HEK293 (cell line): Measurements from ENCODE around the gene HOXC5.

Experiments
- BCL11A ChIP-seq: fragments of 450-650 bp; formaldehyde crosslinking; IDR thresholded peaks from 2 replicates; pipeline ENCODE4 v1.5.1; 2016; ENCODE audit warnings: low read depth, missing biosample characterization, missing genetic modification characterization
- GLI2 ChIP-seq: fragments of 450-650 bp; formaldehyde crosslinking; IDR thresholded peaks from 2 replicates; pipeline ENCODE4; 2017; ENCODE audit warnings: missing biosample characterization, missing genetic modification characterization, low read depth, borderline replicate concordance
- GLIS2 ChIP-seq: fragments of 450-650 bp; formaldehyde crosslinking; IDR thresholded peaks from 2 replicates; pipeline ENCODE4 v1.5.1; 2016; ENCODE audit warnings: missing biosample characterization, missing genetic modification characterization
- KLF1 ChIP-seq: fragments of 450-650 bp; formaldehyde crosslinking; IDR thresholded peaks from 2 replicates; pipeline ENCODE4 v1.5.1; 2016; ENCODE audit warnings: missing biosample characterization, missing genetic modification characterization
- MYNN ChIP-seq: fragments of 450-650 bp; formaldehyde crosslinking; IDR thresholded peaks from 2 replicates; pipeline ENCODE4 v1.5.1; 2016; ENCODE audit warnings: missing biosample characterization, missing genetic modification characterization, borderline replicate concordance
- SCRT2 ChIP-seq: fragments of 450-650 bp; formaldehyde crosslinking; IDR thresholded peaks from 2 replicates; pipeline ENCODE4 v1.5.1; 2016; ENCODE audit warnings: missing biosample characterization, missing genetic modification characterization
- SETDB1 ChIP-seq: IDR thresholded peaks from one replicate; pipeline ENCODE4 v1.6.1; 2017; ENCODE audit warnings: mild to moderate bottlenecking, low read length, moderate library complexity, mixed read lengths; ENCODE audit not compliant: insufficient read length
- SP3 ChIP-seq: fragments of 450-650 bp; formaldehyde crosslinking; IDR thresholded peaks from 2 replicates; pipeline ENCODE4 v1.5.1; 2016; ENCODE audit warnings: missing biosample characterization, missing genetic modification characterization
- WT1 ChIP-seq: fragments of 450-650 bp; formaldehyde crosslinking; IDR thresholded peaks from 2 replicates; pipeline ENCODE4 v1.5.1; 2016; ENCODE audit warnings: missing biosample characterization, missing genetic modification characterization
- ZBTB17 ChIP-seq: fragments of 450-650 bp; formaldehyde crosslinking; IDR thresholded peaks from 2 replicates; pipeline ENCODE4 v1.5.1; 2016; ENCODE audit warnings: missing biosample characterization, missing genetic modification characterization
- ZBTB21 ChIP-seq: fragments of 450-650 bp; formaldehyde crosslinking; IDR thresholded peaks from 2 replicates; pipeline ENCODE4 v1.5.1; 2017; ENCODE audit warnings: missing biosample characterization, missing genetic modification characterization
- ZBTB48 ChIP-seq: fragments of 450-650 bp; formaldehyde crosslinking; IDR thresholded peaks from 2 replicates; pipeline ENCODE4 v1.5.1; 2016; ENCODE audit warnings: missing biosample characterization, missing genetic modification characterization
- ZFHX2 ChIP-seq: fragments of 450-650 bp; formaldehyde crosslinking; conservative IDR thresholded peaks from 2 replicates; pipeline ENCODE4 v1.5.1; 2016; ENCODE audit warnings: missing biosample characterization, missing genetic modification characterization
- ZNF19 ChIP-seq: fragments of 450-650 bp; formaldehyde crosslinking; IDR thresholded peaks from 2 replicates; pipeline ENCODE4; 2016; ENCODE audit warnings: missing biosample characterization, missing genetic modification characterization, low read depth
- ZNF23 ChIP-seq: fragments of 450-650 bp; formaldehyde crosslinking; IDR thresholded peaks from 2 replicates; pipeline ENCODE4 v1.5.1; 2016; ENCODE audit warnings: missing biosample characterization, missing genetic modification characterization, borderline replicate concordance
- ZNF292 ChIP-seq: fragments of 450-650 bp; formaldehyde crosslinking; IDR thresholded peaks from 2 replicates; pipeline ENCODE4 v1.5.1; 2016; ENCODE audit warnings: low read depth, missing biosample characterization, missing genetic modification characterization, borderline replicate concordance
- ZNF501 ChIP-seq: fragments of 450-650 bp; formaldehyde crosslinking; IDR thresholded peaks from 2 replicates; pipeline ENCODE4 v1.5.1; 2016; ENCODE audit warnings: missing biosample characterization, missing genetic modification characterization
- ZNF521 ChIP-seq: fragments of 450-650 bp; formaldehyde crosslinking; IDR thresholded peaks from 2 replicates; pipeline ENCODE4 v1.5.1; 2017; ENCODE audit warnings: missing biosample characterization, mild to moderate bottlenecking, missing genetic modification characterization
- ZNF530 ChIP-seq: fragments of 450-650 bp; formaldehyde crosslinking; IDR thresholded peaks from 2 replicates; pipeline ENCODE4 v1.5.1; 2016; ENCODE audit warnings: low read depth, missing biosample characterization, missing genetic modification characterization
- ZNF707 ChIP-seq: fragments of 450-650 bp; formaldehyde crosslinking; IDR thresholded peaks from 2 replicates; pipeline ENCODE4 v1.5.1; 2016; ENCODE audit warnings: missing biosample characterization, missing genetic modification characterization
- TF ChIP-seq, protein P1 (sequence below): sonication (generic); formaldehyde crosslinking; IDR thresholded peaks from 2 replicates; pipeline ENCODE4 v1.8.1; 2022; ENCODE audit warnings: mild to moderate bottlenecking, moderate library complexity, missing genetic modification reagents
- TF ChIP-seq, protein P2 (sequence below): fragments of 450-650 bp; formaldehyde crosslinking; IDR thresholded peaks from 2 replicates; pipeline ENCODE4 v1.5.1; 2016; ENCODE audit warnings: missing biosample characterization, missing genetic modification characterization
- TF ChIP-seq, protein P3 (sequence below): fragments of 450-650 bp; formaldehyde crosslinking; IDR thresholded peaks from 2 replicates; pipeline ENCODE4 v1.5.1; 2016; ENCODE audit warnings: missing biosample characterization, missing genetic modification characterization
- TF ChIP-seq, protein P4 (sequence below): fragments of 450-650 bp; formaldehyde crosslinking; IDR thresholded peaks from 2 replicates; pipeline ENCODE4 v1.5.1; 2016; ENCODE audit warnings: missing biosample characterization, missing genetic modification characterization
- TF ChIP-seq, protein P5 (sequence below): IDR thresholded peaks from 2 replicates; pipeline ENCODE4 v1.6.1; 2011; ENCODE audit warnings: mild to moderate bottlenecking, low read depth, low read length, borderline replicate concordance
- TF ChIP-seq, protein P6 (sequence below): fragments of 450-650 bp; formaldehyde crosslinking; IDR thresholded peaks from 2 replicates; pipeline ENCODE4 v1.5.1; 2016; ENCODE audit warnings: missing biosample characterization, missing genetic modification characterization
- TF ChIP-seq, protein P7 (sequence below): fragments of 450-650 bp; formaldehyde crosslinking; IDR thresholded peaks from 2 replicates; pipeline ENCODE4 v1.5.1; 2016; ENCODE audit warnings: missing biosample characterization, missing genetic modification characterization

Gene HOXC5

DNA sequence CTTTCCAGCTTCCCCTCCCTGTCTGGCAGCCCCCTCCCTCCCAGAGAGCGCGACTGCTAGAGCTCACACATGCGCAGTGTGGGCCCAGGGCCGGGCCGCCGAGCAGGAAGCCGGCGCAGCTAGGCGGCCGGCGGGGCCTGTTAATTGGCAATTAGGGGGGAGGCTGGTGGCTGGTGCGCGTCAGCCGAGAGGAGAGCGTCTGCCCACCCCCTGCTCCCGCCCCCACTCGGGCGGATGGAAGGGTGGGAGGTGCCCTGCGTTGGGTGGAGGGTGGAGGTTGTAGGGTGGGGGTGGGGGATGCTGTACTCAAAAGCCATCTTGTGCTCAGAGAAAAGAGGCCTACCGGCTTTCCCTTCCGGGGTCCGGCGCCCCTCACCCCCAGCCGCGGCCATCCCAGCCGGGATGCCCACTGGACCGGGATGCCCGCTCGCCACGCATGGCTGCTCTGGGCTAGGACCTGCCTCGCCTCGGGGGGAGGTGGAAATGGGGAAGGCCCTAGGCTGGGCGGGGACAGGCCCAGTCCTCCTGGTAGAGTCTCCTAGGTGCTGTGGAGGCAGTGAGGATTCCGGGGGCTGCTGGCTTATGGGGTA lies 14.9 kb upstream of the HOXC5 start (continued):
- peak; percentile 98 for TF ChIP-seq GLIS2 (tag by site-specific recombination)
- peak; percentile 96 for TF ChIP-seq ZFHX2 (tag by site-specific recombination)
- no peak for TF ChIP-seq ZNF521 (tag by site-specific recombination)
- TF ChIP-seq SCRT2, result no peak
- TF ChIP-seq ZNF707 (tag by site-specific recombination), result no peak
- peak; percentile 91 for TF ChIP-seq KLF1
- TF ChIP-seq, protein P1, sequence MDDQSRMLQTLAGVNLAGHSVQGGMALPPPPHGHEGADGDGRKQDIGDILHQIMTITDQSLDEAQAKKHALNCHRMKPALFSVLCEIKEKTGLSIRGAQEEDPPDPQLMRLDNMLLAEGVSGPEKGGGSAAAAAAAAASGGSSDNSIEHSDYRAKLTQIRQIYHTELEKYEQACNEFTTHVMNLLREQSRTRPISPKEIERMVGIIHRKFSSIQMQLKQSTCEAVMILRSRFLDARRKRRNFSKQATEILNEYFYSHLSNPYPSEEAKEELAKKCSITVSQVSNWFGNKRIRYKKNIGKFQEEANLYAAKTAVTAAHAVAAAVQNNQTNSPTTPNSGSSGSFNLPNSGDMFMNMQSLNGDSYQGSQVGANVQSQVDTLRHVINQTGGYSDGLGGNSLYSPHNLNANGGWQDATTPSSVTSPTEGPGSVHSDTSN (CRISPR knock-in tag), result 0 out of 2 replicates have a peak, but pooled peaks have one; percentile 46
- no peak; the same call in 1 of the 2 replicates for TF ChIP-seq MYNN (tag by site-specific recombination)
- TF ChIP-seq ZBTB17, result 0 out of 2 replicates have a peak, but pooled peaks have one; percentile 58
- TF ChIP-seq ZBTB21 (tag by site-specific recombination), result 0 out of 2 replicates have a peak, but pooled peaks have one; percentile 16
- no peak for TF ChIP-seq SETDB1
- TF ChIP-seq BCL11A (tag by site-specific recombination), result peak; percentile 71
- TF ChIP-seq WT1 (tag by site-specific recombination), result peak; percentile 75
- TF ChIP-seq ZNF292 (tag by site-specific recombination), result no peak
- TF ChIP-seq ZNF19, result no peak
- TF ChIP-seq SP3 (tag by site-specific recombination), result peak; percentile 93
- TF ChIP-seq, protein P2, sequence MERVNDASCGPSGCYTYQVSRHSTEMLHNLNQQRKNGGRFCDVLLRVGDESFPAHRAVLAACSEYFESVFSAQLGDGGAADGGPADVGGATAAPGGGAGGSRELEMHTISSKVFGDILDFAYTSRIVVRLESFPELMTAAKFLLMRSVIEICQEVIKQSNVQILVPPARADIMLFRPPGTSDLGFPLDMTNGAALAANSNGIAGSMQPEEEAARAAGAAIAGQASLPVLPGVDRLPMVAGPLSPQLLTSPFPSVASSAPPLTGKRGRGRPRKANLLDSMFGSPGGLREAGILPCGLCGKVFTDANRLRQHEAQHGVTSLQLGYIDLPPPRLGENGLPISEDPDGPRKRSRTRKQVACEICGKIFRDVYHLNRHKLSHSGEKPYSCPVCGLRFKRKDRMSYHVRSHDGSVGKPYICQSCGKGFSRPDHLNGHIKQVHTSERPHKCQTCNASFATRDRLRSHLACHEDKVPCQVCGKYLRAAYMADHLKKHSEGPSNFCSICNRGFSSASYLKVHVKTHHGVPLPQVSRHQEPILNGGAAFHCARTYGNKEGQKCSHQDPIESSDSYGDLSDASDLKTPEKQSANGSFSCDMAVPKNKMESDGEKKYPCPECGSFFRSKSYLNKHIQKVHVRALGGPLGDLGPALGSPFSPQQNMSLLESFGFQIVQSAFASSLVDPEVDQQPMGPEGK (tag by site-specific recombination), result peak; percentile 95
- TF ChIP-seq, protein P3, sequence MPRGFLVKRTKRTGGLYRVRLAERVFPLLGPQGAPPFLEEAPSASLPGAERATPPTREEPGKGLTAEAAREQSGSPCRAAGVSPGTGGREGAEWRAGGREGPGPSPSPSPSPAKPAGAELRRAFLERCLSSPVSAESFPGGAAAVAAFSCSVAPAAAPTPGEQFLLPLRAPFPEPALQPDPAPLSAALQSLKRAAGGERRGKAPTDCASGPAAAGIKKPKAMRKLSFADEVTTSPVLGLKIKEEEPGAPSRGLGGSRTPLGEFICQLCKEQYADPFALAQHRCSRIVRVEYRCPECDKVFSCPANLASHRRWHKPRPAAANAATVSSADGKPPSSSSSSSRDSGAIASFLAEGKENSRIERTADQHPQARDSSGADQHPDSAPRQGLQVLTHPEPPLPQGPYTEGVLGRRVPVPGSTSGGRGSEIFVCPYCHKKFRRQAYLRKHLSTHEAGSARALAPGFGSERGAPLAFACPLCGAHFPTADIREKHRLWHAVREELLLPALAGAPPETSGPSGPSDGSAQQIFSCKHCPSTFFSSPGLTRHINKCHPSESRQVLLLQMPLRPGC (tag by site-specific recombination), result peak; percentile 6; the same call in 1 of the 2 replicates
- no peak; the same call in 1 of the 2 replicates for TF ChIP-seq ZBTB48 (tag by site-specific recombination)
- no peak for TF ChIP-seq ZNF501 (tag by site-specific recombination)
- TF ChIP-seq GLI2 (tag by site-specific recombination), result no peak
- TF ChIP-seq, protein P4, sequence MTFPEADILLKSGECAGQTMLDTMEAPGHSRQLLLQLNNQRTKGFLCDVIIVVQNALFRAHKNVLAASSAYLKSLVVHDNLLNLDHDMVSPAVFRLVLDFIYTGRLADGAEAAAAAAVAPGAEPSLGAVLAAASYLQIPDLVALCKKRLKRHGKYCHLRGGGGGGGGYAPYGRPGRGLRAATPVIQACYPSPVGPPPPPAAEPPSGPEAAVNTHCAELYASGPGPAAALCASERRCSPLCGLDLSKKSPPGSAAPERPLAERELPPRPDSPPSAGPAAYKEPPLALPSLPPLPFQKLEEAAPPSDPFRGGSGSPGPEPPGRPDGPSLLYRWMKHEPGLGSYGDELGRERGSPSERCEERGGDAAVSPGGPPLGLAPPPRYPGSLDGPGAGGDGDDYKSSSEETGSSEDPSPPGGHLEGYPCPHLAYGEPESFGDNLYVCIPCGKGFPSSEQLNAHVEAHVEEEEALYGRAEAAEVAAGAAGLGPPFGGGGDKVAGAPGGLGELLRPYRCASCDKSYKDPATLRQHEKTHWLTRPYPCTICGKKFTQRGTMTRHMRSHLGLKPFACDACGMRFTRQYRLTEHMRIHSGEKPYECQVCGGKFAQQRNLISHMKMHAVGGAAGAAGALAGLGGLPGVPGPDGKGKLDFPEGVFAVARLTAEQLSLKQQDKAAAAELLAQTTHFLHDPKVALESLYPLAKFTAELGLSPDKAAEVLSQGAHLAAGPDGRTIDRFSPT, result peak; percentile 88
- TF ChIP-seq, protein P5, sequence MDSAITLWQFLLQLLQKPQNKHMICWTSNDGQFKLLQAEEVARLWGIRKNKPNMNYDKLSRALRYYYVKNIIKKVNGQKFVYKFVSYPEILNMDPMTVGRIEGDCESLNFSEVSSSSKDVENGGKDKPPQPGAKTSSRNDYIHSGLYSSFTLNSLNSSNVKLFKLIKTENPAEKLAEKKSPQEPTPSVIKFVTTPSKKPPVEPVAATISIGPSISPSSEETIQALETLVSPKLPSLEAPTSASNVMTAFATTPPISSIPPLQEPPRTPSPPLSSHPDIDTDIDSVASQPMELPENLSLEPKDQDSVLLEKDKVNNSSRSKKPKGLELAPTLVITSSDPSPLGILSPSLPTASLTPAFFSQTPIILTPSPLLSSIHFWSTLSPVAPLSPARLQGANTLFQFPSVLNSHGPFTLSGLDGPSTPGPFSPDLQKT, result no peak
- TF ChIP-seq, protein P6, sequence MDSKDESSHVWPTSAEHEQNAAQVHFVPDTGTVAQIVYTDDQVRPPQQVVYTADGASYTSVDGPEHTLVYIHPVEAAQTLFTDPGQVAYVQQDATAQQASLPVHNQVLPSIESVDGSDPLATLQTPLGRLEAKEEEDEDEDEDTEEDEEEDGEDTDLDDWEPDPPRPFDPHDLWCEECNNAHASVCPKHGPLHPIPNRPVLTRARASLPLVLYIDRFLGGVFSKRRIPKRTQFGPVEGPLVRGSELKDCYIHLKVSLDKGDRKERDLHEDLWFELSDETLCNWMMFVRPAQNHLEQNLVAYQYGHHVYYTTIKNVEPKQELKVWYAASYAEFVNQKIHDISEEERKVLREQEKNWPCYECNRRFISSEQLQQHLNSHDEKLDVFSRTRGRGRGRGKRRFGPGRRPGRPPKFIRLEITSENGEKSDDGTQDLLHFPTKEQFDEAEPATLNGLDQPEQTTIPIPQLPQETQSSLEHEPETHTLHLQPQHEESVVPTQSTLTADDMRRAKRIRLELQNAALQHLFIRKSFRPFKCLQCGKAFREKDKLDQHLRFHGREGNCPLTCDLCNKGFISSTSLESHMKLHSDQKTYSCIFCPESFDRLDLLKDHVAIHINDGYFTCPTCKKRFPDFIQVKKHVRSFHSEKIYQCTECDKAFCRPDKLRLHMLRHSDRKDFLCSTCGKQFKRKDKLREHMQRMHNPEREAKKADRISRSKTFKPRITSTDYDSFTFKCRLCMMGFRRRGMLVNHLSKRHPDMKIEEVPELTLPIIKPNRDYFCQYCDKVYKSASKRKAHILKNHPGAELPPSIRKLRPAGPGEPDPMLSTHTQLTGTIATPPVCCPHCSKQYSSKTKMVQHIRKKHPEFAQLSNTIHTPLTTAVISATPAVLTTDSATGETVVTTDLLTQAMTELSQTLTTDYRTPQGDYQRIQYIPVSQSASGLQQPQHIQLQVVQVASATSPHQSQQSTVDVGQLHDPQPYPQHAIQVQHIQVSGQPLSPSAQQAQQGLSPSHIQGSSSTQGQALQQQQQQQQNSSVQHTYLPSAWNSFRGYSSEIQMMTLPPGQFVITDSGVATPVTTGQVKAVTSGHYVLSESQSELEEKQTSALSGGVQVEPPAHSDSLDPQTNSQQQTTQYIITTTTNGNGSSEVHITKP (tag by site-specific recombination), result peak; percentile 86
- TF ChIP-seq ZNF23 (tag by site-specific recombination), result no peak
- TF ChIP-seq, protein P7, sequence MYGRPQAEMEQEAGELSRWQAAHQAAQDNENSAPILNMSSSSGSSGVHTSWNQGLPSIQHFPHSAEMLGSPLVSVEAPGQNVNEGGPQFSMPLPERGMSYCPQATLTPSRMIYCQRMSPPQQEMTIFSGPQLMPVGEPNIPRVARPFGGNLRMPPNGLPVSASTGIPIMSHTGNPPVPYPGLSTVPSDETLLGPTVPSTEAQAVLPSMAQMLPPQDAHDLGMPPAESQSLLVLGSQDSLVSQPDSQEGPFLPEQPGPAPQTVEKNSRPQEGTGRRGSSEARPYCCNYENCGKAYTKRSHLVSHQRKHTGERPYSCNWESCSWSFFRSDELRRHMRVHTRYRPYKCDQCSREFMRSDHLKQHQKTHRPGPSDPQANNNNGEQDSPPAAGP (tag by site-specific recombination), result peak; percentile 53
- TF ChIP-seq ZNF530 (tag by site-specific recombination), result no peak
